GM12878 (cell line): ENCODE results near the gene PORCN. TPM values are rescaled to one million over a fixed set of nuclear protein-coding genes. Genes with fewer than 3 reads are reported as not detected.

ENCODE experiments used
- BCL3 ChIP-seq: IDR thresholded peaks from 2 replicates; pipeline ENCODE4 v1.6.1; 2011; ENCODE audit warnings: borderline replicate concordance, low read depth, mild to moderate bottlenecking, moderate library complexity, low read length; ENCODE audit not compliant: insufficient read depth, poor library complexity, severe bottlenecking
- CREB1 ChIP-seq: IDR thresholded peaks from 2 replicates; pipeline ENCODE4 v1.6.1; 2012; ENCODE audit warnings: low read depth, mild to moderate bottlenecking, inconsistent platforms
- EP300 ChIP-seq, 2 experiments: fragments of 150-350 bp in 1 of 2; IDR thresholded peaks; 2 replicates each; pipeline ENCODE4 v1.6.1; 2011 to 2012; ENCODE audit warnings: low read depth in 2 of 2, low read length in 2 of 2, borderline replicate concordance in 1 of 2, improper control_type of control experiment in 1 of 2, inconsistent platforms in 1 of 2; ENCODE audit not compliant: control insufficient read depth in 1 of 2
- ETV6 ChIP-seq, 2 experiments: fragments of 450-650 bp in 1 of 2; IDR thresholded peaks in 1 of 2; conservative IDR thresholded peaks in 1 of 2; 2 replicates each; pipeline ENCODE4 v1.6.1; 2014; ENCODE audit warnings: antibody characterized with exemption in 1 of 2, borderline replicate concordance in 1 of 2, low read depth in 1 of 2, mild to moderate bottlenecking in 1 of 2, moderate library complexity in 1 of 2
- JUNB ChIP-seq: IDR thresholded peaks from 2 replicates; pipeline ENCODE4 v1.6.1; 2016; ENCODE audit warnings: antibody characterized with exemption, mild to moderate bottlenecking
- MXI1 ChIP-seq: fragments of 150-350 bp; IDR thresholded peaks from 2 replicates; pipeline ENCODE4 v1.6.1; 2011; ENCODE audit warnings: low read depth, mild to moderate bottlenecking, inconsistent platforms, low read length, improper control_type of control experiment
- PAX8 ChIP-seq: fragments of 450-650 bp; IDR thresholded peaks from 2 replicates; pipeline ENCODE4 v1.6.1; 2017; ENCODE audit warnings: mild to moderate bottlenecking, moderate library complexity
- RAD21 ChIP-seq: IDR thresholded peaks from 2 replicates; pipeline ENCODE4 v1.6.1; 2011; ENCODE audit warnings: mild to moderate bottlenecking, low read depth, low read length, moderate library complexity; ENCODE audit not compliant: insufficient read depth
- SMAD5 ChIP-seq: IDR thresholded peaks from 2 replicates; pipeline ENCODE4 v1.6.1; 2016; ENCODE audit warnings: antibody characterized with exemption, low read depth
- SMARCA5 ChIP-seq: fragments of 450-650 bp; IDR thresholded peaks from 2 replicates; pipeline ENCODE4 v1.6.1; 2017; ENCODE audit warnings: mild to moderate bottlenecking
- SREBF1 ChIP-seq: IDR thresholded peaks from 2 replicates; pipeline ENCODE4 v1.6.1; 2012; ENCODE audit warnings: mild to moderate bottlenecking, low read length
- TCF7 ChIP-seq: IDR thresholded peaks from 2 replicates; pipeline ENCODE4 v1.6.1; 2014; ENCODE audit warnings: antibody characterized with exemption, borderline replicate concordance
- ZNF687 ChIP-seq: fragments of 450-650 bp; IDR thresholded peaks from 2 replicates; pipeline ENCODE4 v1.6.1; 2017; ENCODE audit warnings: mild to moderate bottlenecking, moderate library complexity
- polyA plus RNA-seq, 11 experiments: library from polyadenylated mRNA; depleted of rRNA in 4 of 11; unstranded in 6 of 11; stranded (reverse) in 5 of 11; fragments of >200 nt; fragmentation: Nextera tagmentation in 4 of 11; fragmentation: Illumina TruSeq in 1 of 11; extraction: Ambion mirVana in 4 of 11; extraction: Trizol in 1 of 11; gene quantifications; 1 replicate in 1 of 11; 2 replicates in 10 of 11; pipeline versions ENCODE4 v1.2.1 to v1.2.3, GENCODE V29; 2011 to 2016; ENCODE audit warnings: inconsistent platforms in 2 of 11, missing spikeins in 2 of 11, low read depth in 1 of 11
- total RNA-seq, 4 experiments: library from RNA; depleted of rRNA in 3 of 4; stranded (reverse); fragments of >200 nt in 3 of 4; fragmentation: Illumina TruSeq in 1 of 4; extraction: Trizol in 1 of 4; gene quantifications; 2 replicates each; pipeline versions ENCODE4 v1.2.1 to v1.2.3, GENCODE V29; 2013 to 2021

The PORCN gene
- total and polyA plus RNA-seq, 10 of the 15 experiments (the other 5 are each of a cell fraction or from before 2014, with no cell fraction given): 0.27 to 21.0 (median 14.1) TPM

GRCh38 chrX:48569958-48570357, 61.2 kb downstream of the PORCN start (continued):
- peak; percentile 92 for TF ChIP-seq JUNB
- TF ChIP-seq MXI1: no peak
- peak; percentile 66 for TF ChIP-seq CREB1
- TF ChIP-seq RAD21: no peak
- TF ChIP-seq BCL3: no peak
- peak; percentile 54; the same call in 1 of the 2 replicates for TF ChIP-seq ZNF687
- TF ChIP-seq EP300 (IDR thresholded peaks at IDR 0.05; ENCODE audit: borderline replicate concordance in 1 of 2, control insufficient read depth in 1 of 2, low read depth in 2 of 2, low read length in 2 of 2): 0 out of 4 replicates have a peak, but pooled peaks of 1 of the 2 experiments have one; percentile 17
- TF ChIP-seq PAX8: no peak
- TF ChIP-seq SREBF1: no peak
- peak in 1 of 2 experiments; percentile 88; a peak in 2 of 4 replicates for TF ChIP-seq ETV6 (conservative IDR thresholded peaks at IDR 0.05 in 1 of 2, IDR thresholded peaks at IDR 0.05 in 1 of 2; ENCODE audit: borderline replicate concordance in 1 of 2, low read depth in 1 of 2)
- no peak for TF ChIP-seq SMARCA5
- no peak for TF ChIP-seq TCF7
- TF ChIP-seq SMAD5: no peak

Other genes starting within 250 kb of the PORCN start
Only the 7 nearest of the 11 such genes appear.
- not detected in 2 replicates for gene SSX4B, start 97.0 kb upstream of the PORCN start, total RNA-seq (2014; rRNA removed)
- not detected in 2 replicates for gene SSX4B, start 97.0 kb upstream of the PORCN start, total RNA-seq (2014; rRNA removed; fragmentation: Illumina TruSeq; extraction: Trizol)
- not detected in 2 replicates for gene SSX4B, start 97.0 kb upstream of the PORCN start, total RNA-seq (2021)
- not detected in 2 replicates for gene SSX4B, start 97.0 kb upstream of the PORCN start, polyA plus RNA-seq (2011; rRNA removed)
- gene SSX4B, start 97.0 kb upstream of the PORCN start, polyA plus RNA-seq (2014; fragmentation: Illumina TruSeq; extraction: Trizol): not detected in 2 replicates
- not detected for gene SSX4B, start 97.0 kb upstream of the PORCN start, polyA plus RNA-seq (2014; fragmentation: Nextera tagmentation; extraction: Ambion mirVana)
- gene SSX4B, start 97.0 kb upstream of the PORCN start, polyA plus RNA-seq (2014; rRNA removed): 0.13 TPM in 1 of 2 replicates, not detected in the other
- gene SSX4B, start 97.0 kb upstream of the PORCN start, polyA plus RNA-seq (2016; fragmentation: Nextera tagmentation; extraction: Ambion mirVana): not detected
- 81.3 and 96.2 TPM in 2 replicates for gene SLC38A5, start 38.7 kb upstream of the PORCN start, total RNA-seq (2014; rRNA removed)
- 51.5 and 53.6 TPM in 2 replicates for gene SLC38A5, start 38.7 kb upstream of the PORCN start, total RNA-seq (2014; rRNA removed; fragmentation: Illumina TruSeq; extraction: Trizol)
- 95.6 and 102 TPM in 2 replicates for gene SLC38A5, start 38.7 kb upstream of the PORCN start, total RNA-seq (2021)
- gene SLC38A5, start 38.7 kb upstream of the PORCN start, polyA plus RNA-seq (2011; rRNA removed): 30.5 and 59.9 TPM in 2 replicates
- 42.5 and 65.0 TPM in 2 replicates for gene SLC38A5, start 38.7 kb upstream of the PORCN start, polyA plus RNA-seq (2014; fragmentation: Illumina TruSeq; extraction: Trizol)
- 1 to 10 TPM; 4.2 to 9.0 TPM for gene SLC38A5, start 38.7 kb upstream of the PORCN start, polyA plus RNA-seq (2014; fragmentation: Nextera tagmentation; extraction: Ambion mirVana)
- 108 and 142 TPM in 2 replicates for gene SLC38A5, start 38.7 kb upstream of the PORCN start, polyA plus RNA-seq (2014; rRNA removed)
- gene SLC38A5, start 38.7 kb upstream of the PORCN start, polyA plus RNA-seq (2016; fragmentation: Nextera tagmentation; extraction: Ambion mirVana): 10 to 100 TPM; 76.2 to 81.3 TPM
- 86.0 and 87.8 TPM in 2 replicates for gene FTSJ1, start 32.8 kb upstream of the PORCN start, total RNA-seq (2014; rRNA removed)
- 46.9 and 58.3 TPM in 2 replicates for gene FTSJ1, start 32.8 kb upstream of the PORCN start, total RNA-seq (2014; rRNA removed; fragmentation: Illumina TruSeq; extraction: Trizol)
- gene FTSJ1, start 32.8 kb upstream of the PORCN start, total RNA-seq (2021): 57.4 and 60.7 TPM in 2 replicates
- gene FTSJ1, start 32.8 kb upstream of the PORCN start, polyA plus RNA-seq (2011; rRNA removed): 25.2 and 31.0 TPM in 2 replicates
- 32.6 and 46.5 TPM in 2 replicates for gene FTSJ1, start 32.8 kb upstream of the PORCN start, polyA plus RNA-seq (2014; fragmentation: Illumina TruSeq; extraction: Trizol)
- 10 to 100 TPM in 1 of 2 experiments, 1 to 10 TPM in 1; 8.8 to 18.2 TPM for gene FTSJ1, start 32.8 kb upstream of the PORCN start, polyA plus RNA-seq (2014; fragmentation: Nextera tagmentation; extraction: Ambion mirVana)
- gene FTSJ1, start 32.8 kb upstream of the PORCN start, polyA plus RNA-seq (2014; rRNA removed): 67.8 and 68.8 TPM in 2 replicates
- gene FTSJ1, start 32.8 kb upstream of the PORCN start, polyA plus RNA-seq (2016; fragmentation: Nextera tagmentation; extraction: Ambion mirVana): 10 to 100 TPM; 74.9 to 86.9 TPM
- 159 and 169 TPM in 2 replicates for gene EBP, start 12.8 kb downstream of the PORCN start, total RNA-seq (2014; rRNA removed)
- 169 and 174 TPM in 2 replicates for gene EBP, start 12.8 kb downstream of the PORCN start, total RNA-seq (2014; rRNA removed; fragmentation: Illumina TruSeq; extraction: Trizol)
- 154 and 170 TPM in 2 replicates for gene EBP, start 12.8 kb downstream of the PORCN start, total RNA-seq (2021)
- gene EBP, start 12.8 kb downstream of the PORCN start, polyA plus RNA-seq (2011; rRNA removed): 69.5 and 125 TPM in 2 replicates
- 126 and 163 TPM in 2 replicates for gene EBP, start 12.8 kb downstream of the PORCN start, polyA plus RNA-seq (2014; fragmentation: Illumina TruSeq; extraction: Trizol)
- gene EBP, start 12.8 kb downstream of the PORCN start, polyA plus RNA-seq (2014; fragmentation: Nextera tagmentation; extraction: Ambion mirVana): 100 to 1,000 TPM; 364 to 628 TPM
- 183 and 185 TPM in 2 replicates for gene EBP, start 12.8 kb downstream of the PORCN start, polyA plus RNA-seq (2014; rRNA removed)
- gene EBP, start 12.8 kb downstream of the PORCN start, polyA plus RNA-seq (2016; fragmentation: Nextera tagmentation; extraction: Ambion mirVana): 100 to 1,000 TPM; 242 to 263 TPM
- 8.0 and 8.3 TPM in 2 replicates for gene TBC1D25, start 30.7 kb downstream of the PORCN start, total RNA-seq (2014; rRNA removed)
- 2.0 and 2.7 TPM in 2 replicates for gene TBC1D25, start 30.7 kb downstream of the PORCN start, total RNA-seq (2014; rRNA removed; fragmentation: Illumina TruSeq; extraction: Trizol)
- gene TBC1D25, start 30.7 kb downstream of the PORCN start, total RNA-seq (2021): 17.3 and 20.6 TPM in 2 replicates
- gene TBC1D25, start 30.7 kb downstream of the PORCN start, polyA plus RNA-seq (2011; rRNA removed): 3.6 and 9.6 TPM in 2 replicates
- gene TBC1D25, start 30.7 kb downstream of the PORCN start, polyA plus RNA-seq (2014; fragmentation: Illumina TruSeq; extraction: Trizol): 7.0 and 10.4 TPM in 2 replicates
- gene TBC1D25, start 30.7 kb downstream of the PORCN start, polyA plus RNA-seq (2014; fragmentation: Nextera tagmentation; extraction: Ambion mirVana): 1 to 10 TPM in 1 of 2 experiments, under 1 TPM in 1; 0.79 to 2.3 TPM
- 13.5 and 13.8 TPM in 2 replicates for gene TBC1D25, start 30.7 kb downstream of the PORCN start, polyA plus RNA-seq (2014; rRNA removed)
- gene TBC1D25, start 30.7 kb downstream of the PORCN start, polyA plus RNA-seq (2016; fragmentation: Nextera tagmentation; extraction: Ambion mirVana): 10 to 100 TPM; 11.3 to 11.6 TPM
- gene RBM3, start 65.5 kb downstream of the PORCN start, total RNA-seq (2014; rRNA removed): 330 and 346 TPM in 2 replicates
- 398 and 417 TPM in 2 replicates for gene RBM3, start 65.5 kb downstream of the PORCN start, total RNA-seq (2014; rRNA removed; fragmentation: Illumina TruSeq; extraction: Trizol)
- 269 and 304 TPM in 2 replicates for gene RBM3, start 65.5 kb downstream of the PORCN start, total RNA-seq (2021)
- 174 and 221 TPM in 2 replicates for gene RBM3, start 65.5 kb downstream of the PORCN start, polyA plus RNA-seq (2011; rRNA removed)
- gene RBM3, start 65.5 kb downstream of the PORCN start, polyA plus RNA-seq (2014; fragmentation: Illumina TruSeq; extraction: Trizol): 435 and 467 TPM in 2 replicates
- 100 to 1,000 TPM; 170 to 179 TPM for gene RBM3, start 65.5 kb downstream of the PORCN start, polyA plus RNA-seq (2014; fragmentation: Nextera tagmentation; extraction: Ambion mirVana)
- gene RBM3, start 65.5 kb downstream of the PORCN start, polyA plus RNA-seq (2014; rRNA removed): 385 and 405 TPM in 2 replicates
- gene RBM3, start 65.5 kb downstream of the PORCN start, polyA plus RNA-seq (2016; fragmentation: Nextera tagmentation; extraction: Ambion mirVana): 100 to 1,000 TPM; 209 to 213 TPM
- gene WDR13, start 88.5 kb downstream of the PORCN start, total RNA-seq (2014; rRNA removed): 51.1 and 52.0 TPM in 2 replicates
- gene WDR13, start 88.5 kb downstream of the PORCN start, total RNA-seq (2014; rRNA removed; fragmentation: Illumina TruSeq; extraction: Trizol): 16.3 and 17.2 TPM in 2 replicates
- gene WDR13, start 88.5 kb downstream of the PORCN start, total RNA-seq (2021): 49.5 and 54.3 TPM in 2 replicates
- 11.8 and 19.6 TPM in 2 replicates for gene WDR13, start 88.5 kb downstream of the PORCN start, polyA plus RNA-seq (2011; rRNA removed)
- 3.9 and 19.8 TPM in 2 replicates for gene WDR13, start 88.5 kb downstream of the PORCN start, polyA plus RNA-seq (2014; fragmentation: Illumina TruSeq; extraction: Trizol)
- gene WDR13, start 88.5 kb downstream of the PORCN start, polyA plus RNA-seq (2014; fragmentation: Nextera tagmentation; extraction: Ambion mirVana): 10 to 100 TPM in 1 of 2 experiments, 1 to 10 TPM in 1; 6.9 to 20.1 TPM
- gene WDR13, start 88.5 kb downstream of the PORCN start, polyA plus RNA-seq (2014; rRNA removed): 37.6 and 52.1 TPM in 2 replicates
- gene WDR13, start 88.5 kb downstream of the PORCN start, polyA plus RNA-seq (2016; fragmentation: Nextera tagmentation; extraction: Ambion mirVana): 10 to 100 TPM; 44.6 to 62.7 TPM